ENCODE results near the gene NOS1. TPM values are rescaled to one million over a fixed set of nuclear protein-coding genes. Genes with fewer than 3 reads are reported as not detected.

NOS1 gene
- total RNA-seq, 1 donor from 2014 or later = 0.80 TPM

GRCh38 chr12:117171499-117172162 is 189.8 kb downstream of the NOS1 start:
- Mint-ChIP-seq H3K27me3 (ENCODE audit: low read depth) (no peaks in the 10 kb centered on the region), H3K4me3 (no peak overlapping the region), H3K36me3 (peaks cover 58% of the 10 kb centered on the region), H3K4me1 (no peaks in the 10 kb centered on the region), H3K27ac (peak overlapping the region; percentile 48), H3K9me3 (no peaks in the 10 kb centered on the region)
- TF ChIP-seq CTCF (IDR thresholded peaks at IDR 0.05; ENCODE audit: unreplicated experiment) = no peak
- DNase-seq (ENCODE audit: low spot score in 2 of 2, unreplicated experiment in 2 of 2) = no peak

GRCh38 chr12:117169548-117169947 is 191.9 kb downstream of the NOS1 start:
- Mint-ChIP-seq H3K27ac (no peak overlapping the region), H3K4me1 (no peaks in the 10 kb centered on the region), H3K36me3 (peaks cover 60% of the 10 kb centered on the region), H3K9me3 (no peaks in the 10 kb centered on the region), H3K27me3 (ENCODE audit: low read depth) (no peaks in the 10 kb centered on the region), H3K4me3 (no peak overlapping the region)
- TF ChIP-seq CTCF (IDR thresholded peaks at IDR 0.05; ENCODE audit: unreplicated experiment) = no peak
- no peak for DNase-seq (ENCODE audit: low spot score in 2 of 2, unreplicated experiment in 2 of 2)

GRCh38 chr12:117168976-117169375 is 192.4 kb downstream of the NOS1 start:
- peaks cover 57% of the 10 kb centered on the region for H3K36me3 Mint-ChIP-seq
- H3K4me3 Mint-ChIP-seq = no peak overlapping the region
- H3K9me3 Mint-ChIP-seq = no peaks in the 10 kb centered on the region
- TF ChIP-seq CTCF (IDR thresholded peaks at IDR 0.05; ENCODE audit: unreplicated experiment) = no peak
- peak in 1 of 2 experiments; percentile 6 for DNase-seq (ENCODE audit: low spot score in 2 of 2, unreplicated experiment in 2 of 2)
- no peaks in the 10 kb centered on the region for H3K4me1 Mint-ChIP-seq
- no peak overlapping the region for H3K27ac Mint-ChIP-seq
- no peaks in the 10 kb centered on the region for H3K27me3 Mint-ChIP-seq (ENCODE audit: low read depth)

- no peak for TF ChIP-seq CTCF (IDR thresholded peaks at IDR 0.05; ENCODE audit: unreplicated experiment)
- Mint-ChIP-seq H3K27me3 (ENCODE audit: low read depth) (no peaks in the 10 kb centered on the region), H3K9me3 (no peaks in the 10 kb centered on the region), H3K4me1 (no peaks in the 10 kb centered on the region), H3K27ac (no peak overlapping the region), H3K36me3 (peaks cover 54% of the 10 kb centered on the region), H3K4me3 (no peak overlapping the region)
- DNase-seq (ENCODE audit: low spot score in 2 of 2, unreplicated experiment in 2 of 2) = peak in 1 of 2 experiments; percentile 9
Measured at GRCh38 chr12:117167769-117168168, 193.7 kb downstream of the NOS1 start.

GRCh38 chr12:117166107-117166506 is 195.3 kb downstream of the NOS1 start:
- peaks cover 10% of the 10 kb centered on the region for H3K4me1 Mint-ChIP-seq
- H3K27me3 Mint-ChIP-seq (ENCODE audit: low read depth) = no peaks in the 10 kb centered on the region
- no peak overlapping the region for H3K4me3 Mint-ChIP-seq
- no peak for DNase-seq (ENCODE audit: low spot score in 2 of 2, unreplicated experiment in 2 of 2)
- no peak overlapping the region for H3K27ac Mint-ChIP-seq
- no peaks in the 10 kb centered on the region for H3K9me3 Mint-ChIP-seq
- TF ChIP-seq CTCF (IDR thresholded peaks at IDR 0.05; ENCODE audit: unreplicated experiment) = no peak
- peaks cover 50% of the 10 kb centered on the region for H3K36me3 Mint-ChIP-seq

Data from mesothelial cell of epicardium (in vitro differentiated cells).